GM18873 (cell line): Measurements from ENCODE around the gene KRTAP2-3.
"Not testable (repeated sequence)": the region's sequence is repeated elsewhere in the genome, so short reads cannot be mapped to it uniquely, and the experiment has no call there.

Experiments used
- ATAC-seq: cut with Tn5 transposase; IDR thresholded peaks from one replicate; pipeline ENCODE4 v1.9.1; 2021; ENCODE audit warnings: mild to moderate bottlenecking, moderate library complexity, moderate number of reproducible peaks; ENCODE audit not compliant: unreplicated experiment, low FRiP score

The KRTAP2-3 gene

DNA sequence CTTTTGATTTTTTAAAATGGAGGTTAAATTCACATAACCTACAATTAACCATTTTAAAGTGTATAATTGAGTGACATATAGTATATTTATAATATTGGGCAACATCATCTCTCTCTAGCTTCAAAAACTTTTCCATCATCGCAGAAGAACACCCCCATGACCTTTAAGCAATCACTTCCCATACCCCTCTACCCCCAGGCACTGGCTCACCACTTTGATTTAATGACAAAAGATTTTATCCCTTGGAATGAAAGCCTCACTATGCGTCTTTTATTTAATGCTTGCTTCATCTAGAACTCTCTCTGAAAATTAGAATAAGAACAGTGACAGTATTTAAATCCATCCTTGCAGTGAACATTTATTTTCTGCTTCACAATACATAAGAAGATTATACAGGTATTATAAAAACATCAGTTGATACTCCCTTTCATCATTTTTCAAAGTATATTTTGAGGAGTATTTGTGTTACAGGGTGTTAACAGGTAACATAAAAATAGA lies 22.0 kb downstream of the KRTAP2-3 start:
- ATAC-seq, result no peak

DNA sequence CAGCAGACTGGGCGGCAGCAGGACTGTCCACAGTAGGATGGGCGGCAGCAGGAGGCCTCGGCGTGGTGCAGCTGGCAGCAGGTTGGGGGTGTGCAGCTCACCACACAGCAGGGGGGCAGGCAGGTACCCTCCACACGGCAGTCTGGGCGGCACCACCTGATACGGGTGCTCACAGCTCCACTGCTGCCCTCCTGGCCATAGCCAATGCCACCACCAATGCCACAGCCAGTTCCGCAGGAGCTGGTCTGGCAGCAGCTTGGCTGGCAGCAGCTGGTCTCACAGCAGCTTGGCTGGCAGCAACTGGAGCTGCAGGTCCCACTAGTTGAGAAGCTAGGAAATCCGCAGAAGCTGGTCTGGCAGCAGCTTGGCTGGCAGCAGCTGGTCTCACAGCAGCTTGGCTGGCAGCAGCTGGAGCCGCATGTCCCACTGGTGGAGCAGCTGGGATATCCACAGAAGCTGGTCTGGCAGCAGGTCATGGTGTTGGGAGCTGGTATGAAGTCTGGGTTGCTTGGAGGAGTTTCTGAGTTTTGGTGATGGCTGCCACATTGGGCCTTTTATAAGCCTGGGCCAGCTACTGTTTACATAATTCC lies 25.5 kb downstream of the KRTAP2-3 start, which contains the start of gene KRTAP1-3:
Gene KRTAP1-3 (minus strand): TSS at position 529 of the 590 bp plus-strand sequence. CDS start 53 bp downstream, at position 476.
- not testable (repeated sequence) for ATAC-seq

DNA sequence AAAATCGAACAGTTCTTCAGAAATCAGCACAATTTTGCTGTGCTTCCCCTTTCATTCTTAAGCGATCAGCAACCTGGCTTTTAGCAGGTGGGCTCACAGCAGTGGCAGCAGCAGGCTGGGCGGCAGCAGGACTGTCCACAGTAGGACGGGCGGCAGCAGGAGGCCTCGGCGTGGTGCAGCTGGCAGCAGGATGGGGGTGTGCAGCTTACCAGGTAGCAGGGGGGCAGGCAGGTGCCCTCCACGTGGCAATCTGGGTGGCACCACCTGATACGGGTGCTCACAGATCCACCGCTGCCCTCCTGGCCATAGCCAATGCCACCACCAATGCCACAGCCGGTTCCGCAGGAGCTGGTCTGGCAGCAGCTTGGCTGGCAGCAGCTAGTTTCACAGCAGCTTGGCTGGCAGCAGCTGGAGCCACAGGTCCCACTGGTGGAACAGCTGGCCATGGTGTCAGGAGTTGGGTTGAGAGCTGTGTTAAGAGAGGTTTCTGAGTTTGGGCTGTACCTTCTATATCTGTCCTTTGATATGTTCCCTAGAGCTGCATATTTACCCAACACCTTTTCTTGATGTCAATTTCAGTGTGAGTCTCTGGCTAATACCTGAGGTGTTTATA lies 30.2 kb downstream of the KRTAP2-3 start, which contains the start of gene KRTAP1-4:
Gene KRTAP1-4 (minus strand): TSS at position 563 of the 613 bp plus-strand sequence. CDS start 117 bp downstream, at position 446.
- ATAC-seq, result no peak

DNA sequence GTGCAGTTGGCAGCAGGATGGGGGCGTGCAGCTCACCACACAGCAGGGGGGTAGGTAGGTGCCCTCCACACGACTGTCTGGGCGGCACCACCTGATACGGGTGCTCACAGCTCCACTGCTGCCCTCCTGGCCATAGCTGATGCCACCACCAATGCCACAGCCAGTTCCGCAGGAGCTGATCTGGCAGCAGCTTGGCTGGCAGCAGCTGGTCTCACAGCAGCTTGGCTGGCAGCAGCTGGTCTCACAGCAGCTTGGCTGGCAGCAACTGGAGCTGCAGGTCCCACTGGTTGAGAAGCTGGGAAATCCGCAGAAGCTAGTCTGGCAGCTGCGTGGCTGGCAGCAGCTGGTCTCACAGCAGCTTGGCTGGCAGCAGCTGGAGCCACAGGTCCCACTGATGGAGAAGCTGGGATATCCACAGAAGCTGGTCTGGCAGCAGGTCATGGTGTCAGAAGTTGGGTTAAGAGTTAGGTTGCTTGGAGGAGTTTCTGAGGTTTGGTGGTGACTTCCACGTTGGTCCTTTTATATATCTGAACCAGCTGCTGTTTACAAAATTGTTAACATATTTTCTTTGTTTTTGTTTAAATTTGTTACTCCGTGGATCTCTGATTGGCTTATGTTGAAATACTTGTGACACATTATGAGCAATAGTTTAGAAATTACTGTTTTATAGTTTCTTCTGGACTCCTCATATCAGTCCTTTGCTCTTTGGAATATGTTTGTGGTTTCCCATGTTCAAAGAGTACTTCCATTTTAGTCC lies 33.0 kb downstream of the KRTAP2-3 start, which contains the start of gene KRTAP1-5:
Gene KRTAP1-5 (minus strand): TSS at position 494 of the 757 bp plus-strand sequence. CDS start 53 bp downstream, at position 441.
- no peak for ATAC-seq

DNA sequence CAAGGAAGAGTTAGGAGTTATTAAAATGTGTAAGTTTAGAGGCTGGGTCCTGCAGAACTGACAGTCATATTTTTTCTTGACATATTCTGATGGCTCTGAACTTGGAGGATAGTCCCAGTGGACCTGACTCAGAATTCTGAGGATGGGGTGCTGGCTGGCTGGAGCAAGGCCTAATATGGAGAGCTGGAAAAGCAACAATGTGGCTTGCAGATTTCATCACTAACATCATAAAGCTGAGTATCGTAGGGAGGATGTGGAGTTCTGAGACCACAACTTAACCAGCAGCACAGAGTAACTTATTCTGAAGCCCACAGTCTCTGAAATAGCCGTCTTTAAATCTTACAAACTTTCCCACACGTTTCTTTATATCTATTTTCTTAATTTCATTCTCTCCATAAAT lies 35.2 kb downstream of the KRTAP2-3 start:
- no peak for ATAC-seq

DNA sequence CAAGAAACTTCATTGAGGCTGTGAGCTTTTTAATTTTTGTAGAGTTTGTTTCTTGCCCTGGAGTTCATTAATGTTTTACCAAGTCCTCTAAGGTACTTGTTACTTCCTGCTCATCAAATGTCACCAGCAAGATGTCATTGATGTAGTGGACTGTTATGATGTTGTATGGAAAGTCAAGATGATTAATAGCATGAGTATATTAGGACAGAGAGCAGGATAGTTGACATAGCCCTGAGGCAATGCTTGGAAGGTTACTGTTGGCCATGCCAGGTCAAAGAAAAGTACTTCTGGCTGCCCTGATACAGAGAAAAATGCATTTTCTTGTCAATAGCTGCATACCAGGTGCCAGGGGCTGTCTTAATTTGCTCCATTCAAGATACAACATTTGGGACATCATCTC lies 39.6 kb downstream of the KRTAP2-3 start:
- no peak for ATAC-seq

DNA sequence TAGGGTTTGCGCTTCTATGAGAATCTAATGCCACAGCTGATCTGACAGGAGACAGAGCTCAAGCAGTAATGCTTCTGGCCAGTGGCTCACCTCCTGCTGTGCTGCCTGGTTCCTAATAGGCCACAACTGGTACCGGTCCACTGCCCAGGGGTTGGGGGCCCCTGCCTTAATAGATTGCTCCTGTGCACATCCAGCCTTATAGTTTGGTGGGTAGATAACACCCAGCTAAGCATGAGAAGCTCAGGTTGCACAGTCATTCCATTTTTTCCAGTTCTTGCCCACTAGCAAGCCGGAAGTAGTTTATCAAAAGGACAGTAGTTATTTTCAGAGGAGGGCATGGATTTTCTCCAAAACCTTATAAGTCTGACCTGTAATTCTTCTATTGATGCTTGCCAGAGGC lies 40.5 kb downstream of the KRTAP2-3 start:
- ATAC-seq, result no peak

DNA sequence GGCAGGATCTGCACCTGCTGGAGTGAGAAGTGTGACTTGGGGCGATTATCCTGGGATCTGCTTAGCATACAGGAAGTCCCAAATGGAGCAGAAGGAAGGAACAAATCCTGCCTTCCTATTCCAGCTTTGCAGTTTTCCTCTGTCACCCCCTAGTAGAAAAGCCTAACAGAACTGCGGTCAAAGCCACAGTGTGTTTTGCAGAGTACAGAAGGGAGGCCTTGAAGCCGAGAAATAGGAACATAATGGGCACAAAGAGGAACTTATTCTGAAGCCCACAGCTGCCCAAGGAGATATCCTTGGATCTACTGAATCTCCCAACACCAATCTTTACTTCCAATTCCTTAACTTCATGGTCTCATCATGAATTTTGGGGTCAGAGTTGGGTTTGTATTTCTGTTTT lies 41.4 kb downstream of the KRTAP2-3 start:
- ATAC-seq, result no peak

DNA sequence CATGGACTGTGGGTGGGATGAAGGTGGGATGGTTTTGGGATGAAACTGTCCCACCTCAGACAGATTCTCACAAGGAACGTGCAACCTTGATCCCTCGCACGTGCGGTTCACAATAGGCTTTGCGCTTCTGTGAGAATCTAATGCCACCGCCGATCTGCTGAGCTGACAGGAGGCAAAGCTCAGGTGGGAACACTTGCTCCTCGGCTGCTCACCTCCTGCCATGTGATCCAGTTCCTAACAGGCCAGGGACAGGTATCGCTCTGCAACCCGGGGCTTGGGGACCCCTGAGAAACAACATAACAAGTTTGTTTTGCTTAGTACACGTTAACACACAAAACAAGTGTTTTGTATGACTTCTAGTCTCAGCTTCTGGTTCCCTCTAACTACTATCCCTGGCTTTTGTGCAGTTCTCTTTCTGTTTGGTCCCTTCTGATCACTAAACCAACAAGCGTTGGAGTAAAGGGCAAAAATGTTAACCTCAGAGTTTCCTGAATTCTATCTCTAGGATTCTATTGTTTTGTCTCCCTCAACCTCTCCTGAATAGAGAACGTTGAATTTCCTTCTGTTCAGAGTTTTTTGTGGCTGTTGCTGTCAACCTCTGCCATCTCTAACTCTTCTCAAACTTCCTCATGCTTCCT lies 43.2 kb downstream of the KRTAP2-3 start:
- ATAC-seq, result no peak

DNA sequence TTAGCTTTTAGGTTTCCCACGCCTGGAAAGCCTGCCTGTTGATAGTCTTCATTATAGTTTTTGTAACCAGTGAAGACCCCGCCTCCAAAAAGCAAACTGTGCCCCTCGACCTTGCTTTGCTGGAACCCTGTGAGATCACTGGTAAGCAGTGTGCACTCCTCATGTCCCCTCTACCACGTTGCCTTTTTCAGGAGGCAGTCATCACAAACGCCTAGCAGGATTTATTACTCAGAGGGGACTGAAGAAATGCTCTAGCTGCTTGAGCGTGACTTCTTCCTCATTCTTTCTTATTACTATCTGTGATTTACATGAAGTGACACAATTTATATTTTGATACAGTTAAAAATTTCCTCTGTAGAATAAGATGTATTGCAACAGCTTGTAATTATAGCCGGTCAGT lies 44.5 kb downstream of the KRTAP2-3 start:
- ATAC-seq, result no peak

DNA sequence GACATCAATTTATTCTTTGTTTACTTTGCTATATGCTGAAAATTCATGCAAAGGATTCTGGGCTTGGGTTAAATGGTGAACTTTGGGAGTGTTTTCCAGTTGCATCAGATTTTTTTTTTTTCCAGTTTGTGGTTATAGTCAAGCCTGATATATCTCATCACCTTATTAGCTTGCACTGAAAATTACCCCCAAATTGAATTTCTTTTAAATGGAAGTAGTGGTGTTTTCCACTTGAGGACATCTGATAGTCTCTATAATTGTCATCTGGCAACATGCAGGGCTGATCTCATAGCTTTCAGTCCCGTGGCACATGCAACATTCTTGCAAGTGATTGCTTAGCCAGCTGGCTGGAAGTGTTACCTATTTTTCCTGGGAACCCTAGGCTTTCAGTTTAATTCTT lies 46.3 kb downstream of the KRTAP2-3 start:
- no peak for ATAC-seq

DNA sequence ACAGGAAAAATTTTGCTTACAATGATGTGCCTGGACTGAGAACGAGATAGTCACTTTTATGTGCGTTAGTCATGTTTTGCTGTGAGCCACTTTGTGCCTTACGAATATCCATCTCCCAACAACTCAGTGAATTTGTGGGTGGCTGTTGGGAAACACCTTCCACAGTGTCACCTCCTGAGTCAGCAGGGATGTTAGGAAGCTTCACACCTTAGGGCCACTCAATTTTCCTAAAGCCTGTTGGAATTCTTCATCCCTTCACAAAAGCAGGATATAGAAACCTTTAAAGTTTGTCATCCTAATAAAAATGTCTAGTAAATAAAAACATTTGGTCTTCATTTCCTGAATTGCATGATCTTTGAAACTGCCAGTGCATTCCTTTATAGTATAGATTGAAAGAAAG lies 46.7 kb downstream of the KRTAP2-3 start:
- no peak for ATAC-seq

DNA sequence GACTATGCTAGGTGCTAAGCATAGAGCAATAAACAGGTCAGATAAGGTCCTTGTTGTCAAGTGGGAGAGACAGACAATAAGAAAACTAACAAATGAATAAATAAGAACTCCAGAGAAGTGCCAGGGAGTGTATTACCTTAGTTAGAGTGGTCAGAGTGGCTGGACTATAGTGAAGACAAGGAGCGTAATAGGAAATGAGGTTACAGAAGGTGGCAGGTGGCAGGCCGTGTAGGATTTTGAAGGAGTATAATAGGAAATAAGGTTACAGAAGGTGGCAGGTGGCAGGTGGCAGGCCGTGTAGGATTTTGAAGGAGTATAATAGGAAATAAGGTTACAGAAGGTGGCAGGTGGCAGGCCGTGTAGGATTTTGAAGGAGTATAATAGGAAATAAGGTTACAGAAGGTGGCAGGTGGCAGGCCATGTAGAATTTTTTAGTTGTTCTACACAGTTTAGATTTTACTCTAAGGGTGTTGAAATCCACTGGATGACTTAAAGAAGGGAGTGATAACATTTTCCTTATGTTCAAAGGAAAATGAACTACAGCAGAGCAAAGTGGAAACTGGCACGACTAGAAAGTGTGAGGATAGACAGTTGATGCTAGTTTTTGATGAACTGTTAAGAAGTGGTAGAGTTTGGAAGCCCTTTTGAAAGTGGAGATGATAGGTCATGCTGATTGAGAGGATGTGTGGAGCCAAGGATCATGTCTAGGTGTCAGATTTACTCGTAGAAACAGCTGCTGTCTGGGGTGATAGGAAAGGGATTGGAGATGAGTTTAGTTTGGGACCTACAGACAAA lies 47.4 kb downstream of the KRTAP2-3 start:
- ATAC-seq, result no peak

DNA sequence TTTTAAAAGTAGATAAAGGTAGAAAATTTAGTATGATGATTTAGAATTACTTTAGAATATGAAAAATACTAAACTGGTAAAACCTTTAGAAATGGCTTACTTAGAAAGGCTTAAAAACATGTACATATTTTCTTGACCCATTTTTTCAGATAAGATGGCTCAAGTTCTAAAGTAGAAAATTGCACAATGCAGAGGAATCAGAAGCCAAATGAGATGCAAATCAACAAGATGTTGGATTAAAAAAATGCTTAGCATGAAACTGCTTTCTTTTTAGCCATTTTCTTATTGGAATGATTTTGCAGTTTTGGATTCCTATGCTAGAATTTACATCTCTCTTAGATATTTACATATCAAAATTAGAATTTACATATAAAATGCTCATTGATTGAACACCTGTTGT lies 49.5 kb downstream of the KRTAP2-3 start:
- ATAC-seq, result no peak

DNA sequence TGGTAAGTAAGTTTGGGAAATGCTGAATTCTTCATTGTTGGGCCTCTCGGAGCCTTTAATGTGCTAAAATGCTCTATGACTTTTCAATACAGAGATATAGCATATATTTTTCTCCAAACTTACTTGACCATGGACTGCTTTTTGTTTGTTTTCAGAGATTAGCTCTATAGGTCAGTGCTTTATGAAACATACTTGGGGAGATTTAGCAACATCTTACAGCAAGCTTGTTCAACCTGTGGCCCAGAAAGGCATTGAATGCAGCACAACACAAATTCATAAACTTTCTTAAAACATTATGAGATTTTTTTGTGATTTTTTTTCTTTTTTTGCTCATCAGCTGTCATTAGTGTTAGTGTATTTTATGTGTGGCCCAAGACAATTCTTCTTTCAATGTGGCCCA lies 50.0 kb downstream of the KRTAP2-3 start:
- no peak for ATAC-seq

DNA sequence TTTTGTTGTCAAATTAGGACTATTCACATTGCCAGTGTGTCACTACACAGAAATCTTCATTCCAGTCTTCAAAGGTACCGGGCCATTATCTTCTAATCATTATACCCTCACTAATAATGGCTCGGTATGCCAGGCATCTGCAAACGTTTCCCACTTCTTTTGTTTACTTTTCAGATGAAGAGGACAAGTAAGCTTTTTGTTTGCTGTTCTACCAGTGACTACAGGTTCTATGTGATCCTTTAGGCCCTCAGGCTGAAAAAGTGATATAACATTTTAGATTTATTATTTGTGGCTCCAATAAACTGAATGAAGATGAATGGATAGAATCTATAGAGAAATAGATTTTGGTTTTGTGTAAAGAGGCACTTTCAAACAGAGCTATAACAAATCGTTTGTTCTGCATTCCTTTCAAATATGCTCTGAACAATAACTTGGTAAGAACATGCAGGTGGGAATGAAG lies 50.6 kb downstream of the KRTAP2-3 start:
- ATAC-seq, result no peak
